Neural progenitor cell (in vitro differentiated cells): Measurements from ENCODE around the gene WRAP73. TPM values are rescaled to one million over a fixed set of nuclear protein-coding genes. Genes with fewer than 3 reads are reported as not detected.
A peak's percentile ranks its signal among the peaks of the same experiment; 100 is the strongest.

Experiments
- DNase-seq: peaks from one replicate; pipeline ENCODE4 v3.0.0-alpha.2; 2016; ENCODE audit warnings: low spot score
- H2AFZ ChIP-seq: fragments of 200-600 bp; sonication (generic); replicated peaks from 2 replicates; pipeline ENCODE4 v1.6.1; 2016; ENCODE audit warnings: antibody characterized with exemption
- H3F3A ChIP-seq: fragments of 200-600 bp; sonication (generic); 2 replicates; pipeline ENCODE4 v1.6.1; 2016; ENCODE audit warnings: antibody characterized with exemption, low read depth
- H3K27ac ChIP-seq: fragments of 200-600 bp; sonication (generic); 2 replicates; pipeline ENCODE4 v1.5.1; 2016; ENCODE audit warnings: mild to moderate bottlenecking
- H3K27me3 ChIP-seq: fragments of 200-600 bp; sonication (generic); 2 replicates; pipeline ENCODE4 v1.6.1; 2016; ENCODE audit warnings: mild to moderate bottlenecking, moderate library complexity
- H3K36me3 ChIP-seq: fragments of 200-600 bp; sonication (generic); 2 replicates; pipeline ENCODE4 v1.5.1; 2016
- H3K4me1 ChIP-seq: fragments of 200-600 bp; sonication (generic); 2 replicates; pipeline ENCODE4 v1.6.1; 2016; ENCODE audit warnings: mixed run types
- H3K4me2 ChIP-seq: fragments of 200-600 bp; sonication (generic); 2 replicates; pipeline ENCODE4 v1.6.1; 2016
- H3K4me3 ChIP-seq: fragments of 200-600 bp; sonication (generic); 2 replicates; pipeline ENCODE4 v1.5.1; 2016
- H3K79me2 ChIP-seq: fragments of 200-600 bp; sonication (generic); 2 replicates; pipeline ENCODE4 v1.6.1; 2016; ENCODE audit warnings: low read depth
- H3K9ac ChIP-seq: fragments of 200-600 bp; sonication (generic); 2 replicates; pipeline ENCODE4 v1.6.1; 2016
- H3K9me3 ChIP-seq: fragments of 200-600 bp; sonication (generic); 2 replicates; pipeline ENCODE4 v1.5.1; 2016; ENCODE audit warnings: low read depth
- H4K20me1 ChIP-seq: fragments of 200-600 bp; sonication (generic); 2 replicates; pipeline ENCODE4 v1.6.1; 2016; ENCODE audit warnings: low read depth
- H3K27ac Mint-ChIP-seq: 3 replicates; pipeline ENCODE4 v1.8.0; 2021; ENCODE audit warnings: mixed read lengths
- H3K27me3 Mint-ChIP-seq: 2 replicates; pipeline ENCODE4 v1.8.0; 2022; ENCODE audit warnings: low read depth, mild to moderate bottlenecking, inconsistent platforms, moderate library complexity, mixed read lengths; ENCODE audit not compliant: insufficient read depth
- H3K36me3 Mint-ChIP-seq: 3 replicates; pipeline ENCODE4 v1.8.0; 2021; ENCODE audit warnings: mixed read lengths
- H3K4me1 Mint-ChIP-seq: 3 replicates; pipeline ENCODE4 v1.8.0; 2021; ENCODE audit warnings: mixed read lengths
- H3K4me3 Mint-ChIP-seq: 3 replicates; pipeline ENCODE4 v1.8.0; 2021; ENCODE audit warnings: mild to moderate bottlenecking, moderate library complexity, mixed read lengths
- H3K9me3 Mint-ChIP-seq: 3 replicates; pipeline ENCODE4 v1.8.0; 2020; ENCODE audit warnings: mixed read lengths
- EZH2 ChIP-seq: fragments of 200-600 bp; sonication (generic); IDR thresholded peaks from 2 replicates; pipeline ENCODE4 v1.6.1; 2017; ENCODE audit warnings: antibody characterized with exemption, mild to moderate bottlenecking, moderate library complexity
- EZH2phosphoT487 ChIP-seq: fragments of 200-600 bp; sonication (generic); IDR thresholded peaks from 2 replicates; pipeline ENCODE4 v1.6.1; 2017; ENCODE audit warnings: antibody characterized with exemption
- total RNA-seq: library from RNA; depleted of rRNA; stranded (reverse); fragments of >200 nt; gene quantifications from 2 replicates; pipeline ENCODE4 v1.2.3, GENCODE V29; 2015; ENCODE audit warnings: low replicate concordance
- TF ChIP-seq, protein P1 (sequence below): fragments of 200-600 bp; sonication (generic); IDR thresholded peaks from 2 replicates; pipeline ENCODE4 v1.5.1; 2017; ENCODE audit warnings: antibody characterized with exemption, mild to moderate bottlenecking

The WRAP73 gene
- total RNA-seq, 1 donor from 2014 or later, result 12.0 TPM

DNA sequence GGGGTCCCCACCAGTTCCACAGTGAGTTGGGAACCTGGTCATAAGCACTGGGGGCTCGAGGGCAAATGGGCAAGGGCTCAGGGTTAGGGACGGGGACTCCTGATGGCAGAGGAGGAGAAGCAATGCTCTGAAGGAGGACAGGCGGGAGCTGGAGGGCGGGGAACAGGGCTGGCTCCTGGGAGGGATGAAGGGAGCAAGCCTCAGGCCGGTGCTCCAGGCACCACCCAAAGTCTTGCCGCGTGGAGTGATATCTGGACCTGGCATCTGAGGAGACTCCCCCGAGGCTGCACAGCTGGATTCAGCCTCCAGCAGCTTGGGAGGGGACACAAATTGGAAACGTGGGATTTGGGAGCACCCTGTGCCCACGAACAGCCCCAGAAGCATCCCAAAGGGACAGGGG is 49.5 kb downstream of the WRAP73 start:
- Histone ChIP-seq H3K79me2 (no peaks in the 10 kb centered on the region), H3K9me3 (no peaks in the 10 kb centered on the region), H3K36me3 (no peaks in the 10 kb centered on the region), H3K4me3 (no peak overlapping the region), H3K4me2 (no peak overlapping the region), H3K27me3 (no peaks in the 10 kb centered on the region), H3K4me1 (peaks cover 21% of the 10 kb centered on the region), H3K27ac (no peak overlapping the region), H3F3A (no peaks in the 10 kb centered on the region), H2AFZ (no peak overlapping the region), H3K9ac (no peak overlapping the region), H4K20me1 (no peaks in the 10 kb centered on the region)
- H3K27ac Mint-ChIP-seq, result no peak overlapping the region
- H3K27me3 Mint-ChIP-seq, result no peaks in the 10 kb centered on the region
- peaks cover 2% of the 10 kb centered on the region for H3K36me3 Mint-ChIP-seq
- H3K4me3 Mint-ChIP-seq, result no peak overlapping the region
- TF ChIP-seq EZH2, result no peak
- TF ChIP-seq EZH2phosphoT487, result no peak
- TF ChIP-seq, protein P1, sequence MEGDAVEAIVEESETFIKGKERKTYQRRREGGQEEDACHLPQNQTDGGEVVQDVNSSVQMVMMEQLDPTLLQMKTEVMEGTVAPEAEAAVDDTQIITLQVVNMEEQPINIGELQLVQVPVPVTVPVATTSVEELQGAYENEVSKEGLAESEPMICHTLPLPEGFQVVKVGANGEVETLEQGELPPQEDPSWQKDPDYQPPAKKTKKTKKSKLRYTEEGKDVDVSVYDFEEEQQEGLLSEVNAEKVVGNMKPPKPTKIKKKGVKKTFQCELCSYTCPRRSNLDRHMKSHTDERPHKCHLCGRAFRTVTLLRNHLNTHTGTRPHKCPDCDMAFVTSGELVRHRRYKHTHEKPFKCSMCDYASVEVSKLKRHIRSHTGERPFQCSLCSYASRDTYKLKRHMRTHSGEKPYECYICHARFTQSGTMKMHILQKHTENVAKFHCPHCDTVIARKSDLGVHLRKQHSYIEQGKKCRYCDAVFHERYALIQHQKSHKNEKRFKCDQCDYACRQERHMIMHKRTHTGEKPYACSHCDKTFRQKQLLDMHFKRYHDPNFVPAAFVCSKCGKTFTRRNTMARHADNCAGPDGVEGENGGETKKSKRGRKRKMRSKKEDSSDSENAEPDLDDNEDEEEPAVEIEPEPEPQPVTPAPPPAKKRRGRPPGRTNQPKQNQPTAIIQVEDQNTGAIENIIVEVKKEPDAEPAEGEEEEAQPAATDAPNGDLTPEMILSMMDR, result no peak
- H3K4me1 Mint-ChIP-seq, result peaks cover 21% of the 10 kb centered on the region
- DNase-seq, result no peak
- H3K9me3 Mint-ChIP-seq, result no peaks in the 10 kb centered on the region

DNA sequence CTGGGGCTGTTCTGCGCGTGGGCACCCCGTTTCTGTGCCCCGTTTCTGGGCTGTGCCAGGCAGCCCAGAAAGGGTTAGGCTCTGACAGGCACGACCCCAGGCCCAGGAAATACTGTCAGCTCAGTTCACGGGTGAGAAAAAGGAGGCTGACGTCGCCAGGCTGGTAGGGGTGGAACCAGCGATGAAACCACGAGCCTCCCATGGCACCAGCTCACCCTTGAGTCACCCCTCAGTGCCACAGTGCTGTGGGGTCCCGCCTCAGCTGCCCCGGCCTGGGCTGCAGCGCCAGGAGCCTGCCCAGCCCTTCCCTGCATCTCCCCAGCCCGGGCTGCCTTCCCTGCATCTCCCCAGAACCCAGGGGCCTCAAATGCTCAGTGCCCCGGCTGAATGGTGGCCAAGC is 50.1 kb downstream of the WRAP73 start:
- peaks cover 21% of the 10 kb centered on the region for H3K4me1 Mint-ChIP-seq

DNA sequence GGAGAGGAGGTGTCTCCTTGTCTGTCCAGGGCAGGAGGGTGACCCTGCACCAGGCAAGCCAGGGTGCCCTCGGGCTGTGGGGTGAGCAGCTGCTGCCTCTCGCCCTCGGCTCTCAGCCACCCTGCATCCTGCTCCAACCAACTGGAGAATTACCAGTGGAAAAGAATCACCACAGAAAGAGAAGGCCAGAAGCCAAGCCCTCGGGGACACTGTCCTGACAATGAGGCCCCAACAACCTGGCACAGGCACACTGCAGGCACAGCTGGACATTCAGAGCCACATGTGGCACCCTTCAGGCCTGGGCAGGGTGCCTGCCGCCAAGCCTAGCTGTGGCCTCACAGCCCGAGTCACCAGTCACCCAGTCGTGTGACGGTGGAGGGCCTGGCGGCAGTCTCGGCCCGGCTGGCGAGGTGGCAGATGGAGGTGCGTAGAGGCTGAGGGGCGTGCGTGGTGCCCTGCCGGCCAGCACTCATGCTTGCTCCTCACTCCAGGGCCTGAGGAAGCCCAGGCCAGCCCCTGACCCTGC is 50.6 kb downstream of the WRAP73 start:
- Histone ChIP-seq H3K79me2 (no peaks in the 10 kb centered on the region), H3K9ac (no peak overlapping the region), H4K20me1 (no peaks in the 10 kb centered on the region), H3K9me3 (no peaks in the 10 kb centered on the region), H3K36me3 (no peaks in the 10 kb centered on the region), H3K27ac (no peak overlapping the region), H3K27me3 (no peaks in the 10 kb centered on the region), H3K4me2 (peak overlapping the region; percentile 52), H2AFZ (no peak overlapping the region), H3K4me1 (peaks cover 21% of the 10 kb centered on the region), H3K4me3 (no peak overlapping the region), H3F3A (no peaks in the 10 kb centered on the region)
- Mint-ChIP-seq H3K4me3 (no peak overlapping the region), H3K36me3 (peaks cover 2% of the 10 kb centered on the region), H3K9me3 (no peaks in the 10 kb centered on the region), H3K4me1 (peaks cover 24% of the 10 kb centered on the region), H3K27ac (no peak overlapping the region), H3K27me3 (no peaks in the 10 kb centered on the region)
- no peak for TF ChIP-seq EZH2phosphoT487
- TF ChIP-seq, protein P1, result no peak
- no peak for TF ChIP-seq EZH2
- DNase-seq, result no peak

More for the DNA sequence above, 50.1 kb downstream of the WRAP73 start:
- peaks cover 2% of the 10 kb centered on the region for H3K36me3 Mint-ChIP-seq
- TF ChIP-seq, protein P1, result no peak
- no peak for TF ChIP-seq EZH2
- no peak for TF ChIP-seq EZH2phosphoT487
- H3K4me2 ChIP-seq, result no peak overlapping the region
- H3K27ac Mint-ChIP-seq, result no peak overlapping the region
- peaks cover 21% of the 10 kb centered on the region for H3K4me1 ChIP-seq
- H4K20me1 ChIP-seq, result no peaks in the 10 kb centered on the region
- H3F3A ChIP-seq, result no peaks in the 10 kb centered on the region
- H3K9ac ChIP-seq, result no peak overlapping the region
- H3K27me3 Mint-ChIP-seq, result no peaks in the 10 kb centered on the region
- no peak overlapping the region for H3K4me3 ChIP-seq
- no peaks in the 10 kb centered on the region for H3K27me3 ChIP-seq
- DNase-seq, result no peak
- no peaks in the 10 kb centered on the region for H3K79me2 ChIP-seq
- H3K36me3 ChIP-seq, result no peaks in the 10 kb centered on the region
- no peak overlapping the region for H3K4me3 Mint-ChIP-seq
- H3K27ac ChIP-seq, result no peak overlapping the region
- H3K9me3 ChIP-seq, result no peaks in the 10 kb centered on the region
- no peak overlapping the region for H2AFZ ChIP-seq
- H3K9me3 Mint-ChIP-seq, result no peaks in the 10 kb centered on the region
